ENCODE results near the gene LRFN2.

Gene LRFN2

DNA sequence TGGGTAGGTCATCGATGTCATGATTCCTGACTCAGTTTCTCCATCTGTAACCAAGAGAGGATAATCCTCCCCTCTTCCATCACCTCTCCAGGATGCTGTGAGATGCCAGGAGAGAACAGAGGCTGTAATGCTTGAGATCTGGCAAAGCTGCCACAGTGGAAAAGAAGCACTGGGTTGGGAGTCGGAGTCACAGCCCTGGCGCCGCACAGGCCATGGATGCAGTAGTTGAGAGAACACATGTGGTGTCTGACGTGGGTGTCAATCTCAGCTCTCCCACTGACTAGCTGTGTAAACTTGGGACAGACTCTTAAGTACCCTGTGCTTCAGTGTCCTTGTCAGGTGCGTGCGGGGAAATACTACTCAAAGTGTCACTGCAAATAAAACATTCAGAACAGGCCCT lies 47.3 kb downstream of the LRFN2 start:
- no peak for TF ChIP-seq CTCF (conservative IDR thresholded peaks at IDR 0.05; ENCODE audit: low read depth)
- DNase-seq (ENCODE audit: low spot score): no peak
- ChIA-PET POLR2A (ENCODE audit: low non-redundant PET) (no interaction called here), CTCF (no interaction called here)
- H3K27ac ChIP-seq: no peak overlapping the region

- ChIA-PET POLR2A (ENCODE audit: low non-redundant PET) (no interaction called here), CTCF (no interaction called here)
- DNase-seq (ENCODE audit: low spot score): no peak
- no peak for TF ChIP-seq CTCF (conservative IDR thresholded peaks at IDR 0.05; ENCODE audit: low read depth)
- H3K27ac ChIP-seq: no peak overlapping the region
Measured at GRCh38 chr6:40538556-40538955, 48.6 kb downstream of the LRFN2 start.

DNA sequence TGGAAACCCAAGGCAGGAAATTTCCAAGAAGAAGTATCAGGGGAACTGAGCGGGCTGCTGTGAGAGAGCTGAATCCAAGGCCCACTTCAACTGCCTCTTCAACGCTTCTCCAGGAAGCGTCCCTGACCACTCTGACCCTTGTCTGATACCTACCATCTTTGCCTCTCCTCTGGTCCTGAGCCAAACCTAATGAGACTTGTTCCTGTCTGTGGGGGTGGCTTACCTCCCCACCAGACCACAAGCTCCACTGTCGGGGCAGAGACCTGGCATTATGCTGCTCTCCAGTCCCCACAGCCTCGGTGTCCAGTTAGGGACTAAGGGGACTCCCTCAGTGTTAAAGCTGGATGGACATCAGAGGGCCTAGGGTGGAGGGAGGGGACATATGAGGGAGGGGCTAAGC lies 49.7 kb downstream of the LRFN2 start:
- TF ChIP-seq CTCF (conservative IDR thresholded peaks at IDR 0.05; ENCODE audit: low read depth): no peak
- ChIA-PET CTCF (interaction anchor here (1.1 kb wide), 1 partner anchor 737 kb away, joined by 3 read pairs; no protein-coding TSS in a partner anchor), POLR2A (ENCODE audit: low non-redundant PET) (no interaction called here)
- H3K27ac ChIP-seq: no peak overlapping the region
- no peak for DNase-seq (ENCODE audit: low spot score)

DNA sequence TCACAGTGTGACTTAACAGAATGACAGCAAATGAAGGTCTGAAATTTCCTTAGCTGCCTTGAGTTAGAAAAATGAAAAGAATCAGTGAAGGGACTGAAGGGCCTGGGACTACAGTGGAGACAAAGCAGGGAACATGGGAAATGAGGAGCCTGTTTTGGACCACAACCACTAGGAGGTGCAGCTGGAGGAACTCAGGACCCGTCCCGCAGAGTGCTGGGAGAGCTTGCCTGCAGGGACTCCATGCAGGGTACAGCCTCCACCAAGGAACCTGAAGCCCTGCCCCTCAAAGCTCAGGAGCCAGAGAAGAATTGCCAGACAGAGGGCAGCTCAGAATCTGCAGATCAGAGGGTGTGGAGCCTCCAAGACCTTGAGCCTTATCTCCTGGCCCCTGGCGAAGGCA lies 50.7 kb downstream of the LRFN2 start:
- CTCF ChIA-PET: interaction anchor here (1.1 kb wide), 1 partner anchor 736 kb away, joined by 3 read pairs; no protein-coding TSS in a partner anchor
- POLR2A ChIA-PET (ENCODE audit: low non-redundant PET): no interaction called here
- TF ChIP-seq CTCF (conservative IDR thresholded peaks at IDR 0.05; ENCODE audit: low read depth): no peak
- no peak for DNase-seq (ENCODE audit: low spot score)
- no peak overlapping the region for H3K27ac ChIP-seq

GRCh38 chr6:40535819-40536380 lies 51.3 kb downstream of the LRFN2 start:
- ChIA-PET POLR2A (ENCODE audit: low non-redundant PET) (no interaction called here), CTCF (interaction anchor here (0.6 kb wide), 1 partner anchor 521 kb away, joined by 3 read pairs; no protein-coding TSS in a partner anchor)
- DNase-seq (ENCODE audit: low spot score): no peak
- TF ChIP-seq CTCF (conservative IDR thresholded peaks at IDR 0.05; ENCODE audit: low read depth): no peak
- no peak overlapping the region for H3K27ac ChIP-seq

DNA sequence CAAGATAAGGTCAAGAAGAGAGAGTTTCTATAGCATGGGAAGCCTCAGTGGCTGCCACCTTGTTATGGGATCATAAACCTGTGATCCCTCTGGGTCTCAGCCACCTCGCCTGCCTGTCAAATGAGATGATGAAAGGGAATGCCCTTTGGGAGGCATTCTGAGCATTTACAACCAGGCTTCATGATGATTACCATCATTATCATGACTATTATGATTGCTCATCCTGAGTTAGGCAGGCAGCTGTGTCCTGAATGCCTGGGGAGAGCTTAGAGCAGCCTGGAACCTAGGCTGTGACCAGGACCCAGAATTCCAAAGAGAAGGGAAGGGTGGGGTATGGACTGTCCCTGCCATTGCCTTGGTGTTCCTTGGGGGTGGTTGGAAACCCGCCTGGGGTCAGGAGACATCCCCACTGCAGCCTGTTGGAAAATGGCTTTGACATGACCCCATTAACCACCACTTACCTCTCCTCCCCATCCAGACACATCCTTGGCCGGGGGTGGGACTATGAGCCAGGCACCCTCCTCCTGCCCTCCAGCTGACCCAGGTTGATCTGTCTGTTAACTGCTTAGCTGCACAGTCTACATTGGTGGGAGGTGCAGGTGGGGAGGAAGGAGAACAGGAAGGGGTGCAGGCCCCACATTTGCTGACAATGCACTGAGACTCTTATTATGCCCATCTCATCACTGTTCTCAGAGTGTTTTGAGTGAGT lies 51.9 kb downstream of the LRFN2 start:
- ChIA-PET POLR2A (ENCODE audit: low non-redundant PET) (no interaction called here), CTCF (interaction anchor here (0.6 kb wide), 1 partner anchor 522 kb away, joined by 3 read pairs; no protein-coding TSS in a partner anchor)

More for the DNA sequence above, 51.9 kb downstream of the LRFN2 start:
- no peak for DNase-seq (ENCODE audit: low spot score)
- no peak for TF ChIP-seq CTCF (conservative IDR thresholded peaks at IDR 0.05; ENCODE audit: low read depth)
- no peak overlapping the region for H3K27ac ChIP-seq
